Liver (tissue), 3 donors: Measurements from ENCODE around the gene POGK.

Experiments
- EGR1 ChIP-seq, 2 donors: IDR thresholded peaks; 2 replicates each; pipeline ENCODE4 v1.6.1; 2016 to 2018; ENCODE audit warnings: antibody characterized with exemption in 2 of 2, low read depth in 2 of 2
- FOXA1 ChIP-seq: IDR thresholded peaks from 2 replicates; pipeline ENCODE4 v1.6.1; 2016; ENCODE audit warnings: antibody characterized with exemption
- GABPA ChIP-seq, 2 donors: IDR thresholded peaks in 1 of 2; conservative IDR thresholded peaks in 1 of 2; 2 replicates each; pipeline ENCODE4 v1.6.1; 2016; ENCODE audit warnings: antibody characterized with exemption in 2 of 2, mild to moderate bottlenecking in 1 of 2, moderate library complexity in 1 of 2
- HNF4A ChIP-seq, 2 donors: conservative IDR thresholded peaks; 2 replicates each; pipeline ENCODE4 v1.6.1; 2016; ENCODE audit warnings: antibody characterized with exemption in 2 of 2, mild to moderate bottlenecking in 2 of 2
- HNF4G ChIP-seq: IDR thresholded peaks from 2 replicates; pipeline ENCODE4 v1.6.1; 2016; ENCODE audit warnings: antibody characterized with exemption
- JUND ChIP-seq, 2 donors: IDR thresholded peaks; 2 replicates each; pipeline ENCODE4 v1.6.1; 2016; ENCODE audit warnings: antibody characterized with exemption in 2 of 2
- MAX ChIP-seq: IDR thresholded peaks from 2 replicates; pipeline ENCODE4 v1.6.1; 2016; ENCODE audit warnings: antibody characterized with exemption
- NR2F2 ChIP-seq: IDR thresholded peaks from 2 replicates; pipeline ENCODE4 v1.6.1; 2016; ENCODE audit warnings: antibody characterized with exemption
- SP1 ChIP-seq: IDR thresholded peaks from 2 replicates; pipeline ENCODE4 v1.6.1; 2018; ENCODE audit warnings: antibody characterized with exemption, mild to moderate bottlenecking
- TAF1 ChIP-seq: conservative IDR thresholded peaks from 2 replicates; pipeline ENCODE4 v1.6.1; 2016; ENCODE audit warnings: antibody characterized with exemption, mild to moderate bottlenecking
- ZBTB33 ChIP-seq: IDR thresholded peaks from 2 replicates; pipeline ENCODE4 v1.6.1; 2016; ENCODE audit warnings: antibody characterized with exemption
- TF ChIP-seq, protein P1 (sequence below): IDR thresholded peaks from 2 replicates; pipeline ENCODE4 v1.6.1; 2016; ENCODE audit warnings: antibody characterized with exemption, mild to moderate bottlenecking
- TF ChIP-seq, protein P2 (sequence below): fragments of 150-350 bp; IDR thresholded peaks from 2 replicates; pipeline ENCODE4 v1.5.1; 2017; ENCODE audit warnings: improper control_type of control experiment, low read depth, low read length; ENCODE audit not compliant: missing input control
- TF ChIP-seq, protein P3 (sequence below): IDR thresholded peaks from 2 replicates; pipeline ENCODE4 v1.6.1; 2016; ENCODE audit warnings: antibody characterized with exemption
- donor health status: healthy.
- donor health status: healthy.

DNA sequence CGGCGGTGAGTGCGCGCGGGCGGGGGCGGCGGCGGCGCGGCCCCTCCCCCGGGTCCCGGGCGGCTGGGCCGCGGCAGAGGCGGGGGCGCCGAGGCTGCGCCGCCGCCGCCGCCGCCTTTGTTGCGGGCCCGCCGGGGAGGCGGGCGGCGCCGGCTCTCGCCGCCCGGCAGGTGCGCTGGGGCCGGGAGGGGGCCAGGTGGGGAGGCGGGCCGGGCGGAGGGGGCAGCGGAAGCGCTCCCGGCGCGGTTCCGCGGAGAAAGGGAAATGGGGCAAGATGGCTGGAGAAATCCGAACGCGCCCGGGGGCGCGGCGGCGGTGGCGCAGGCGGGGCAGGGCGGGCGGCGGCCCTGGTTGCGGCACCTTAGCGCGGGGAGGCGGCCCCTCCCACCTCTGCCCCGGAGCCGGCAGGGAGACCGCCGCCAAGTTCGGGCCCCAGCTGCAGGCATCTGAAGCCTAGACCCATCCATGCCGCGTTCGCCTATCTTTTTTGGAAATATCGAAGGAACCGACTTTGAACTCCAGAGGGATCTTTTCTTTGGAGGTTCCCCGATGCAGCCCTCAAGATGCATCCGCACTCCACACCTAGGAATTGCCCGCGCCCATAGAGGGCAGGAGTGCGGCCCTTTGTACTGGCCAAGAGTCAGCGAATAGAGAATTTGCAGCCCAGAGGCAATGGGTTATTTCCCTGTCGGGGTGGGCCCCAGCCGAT is 479 bp downstream of the POGK start:
- TF ChIP-seq, protein P1, sequence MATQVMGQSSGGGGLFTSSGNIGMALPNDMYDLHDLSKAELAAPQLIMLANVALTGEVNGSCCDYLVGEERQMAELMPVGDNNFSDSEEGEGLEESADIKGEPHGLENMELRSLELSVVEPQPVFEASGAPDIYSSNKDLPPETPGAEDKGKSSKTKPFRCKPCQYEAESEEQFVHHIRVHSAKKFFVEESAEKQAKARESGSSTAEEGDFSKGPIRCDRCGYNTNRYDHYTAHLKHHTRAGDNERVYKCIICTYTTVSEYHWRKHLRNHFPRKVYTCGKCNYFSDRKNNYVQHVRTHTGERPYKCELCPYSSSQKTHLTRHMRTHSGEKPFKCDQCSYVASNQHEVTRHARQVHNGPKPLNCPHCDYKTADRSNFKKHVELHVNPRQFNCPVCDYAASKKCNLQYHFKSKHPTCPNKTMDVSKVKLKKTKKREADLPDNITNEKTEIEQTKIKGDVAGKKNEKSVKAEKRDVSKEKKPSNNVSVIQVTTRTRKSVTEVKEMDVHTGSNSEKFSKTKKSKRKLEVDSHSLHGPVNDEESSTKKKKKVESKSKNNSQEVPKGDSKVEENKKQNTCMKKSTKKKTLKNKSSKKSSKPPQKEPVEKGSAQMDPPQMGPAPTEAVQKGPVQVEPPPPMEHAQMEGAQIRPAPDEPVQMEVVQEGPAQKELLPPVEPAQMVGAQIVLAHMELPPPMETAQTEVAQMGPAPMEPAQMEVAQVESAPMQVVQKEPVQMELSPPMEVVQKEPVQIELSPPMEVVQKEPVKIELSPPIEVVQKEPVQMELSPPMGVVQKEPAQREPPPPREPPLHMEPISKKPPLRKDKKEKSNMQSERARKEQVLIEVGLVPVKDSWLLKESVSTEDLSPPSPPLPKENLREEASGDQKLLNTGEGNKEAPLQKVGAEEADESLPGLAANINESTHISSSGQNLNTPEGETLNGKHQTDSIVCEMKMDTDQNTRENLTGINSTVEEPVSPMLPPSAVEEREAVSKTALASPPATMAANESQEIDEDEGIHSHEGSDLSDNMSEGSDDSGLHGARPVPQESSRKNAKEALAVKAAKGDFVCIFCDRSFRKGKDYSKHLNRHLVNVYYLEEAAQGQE: no peak
- TF ChIP-seq, protein P2, sequence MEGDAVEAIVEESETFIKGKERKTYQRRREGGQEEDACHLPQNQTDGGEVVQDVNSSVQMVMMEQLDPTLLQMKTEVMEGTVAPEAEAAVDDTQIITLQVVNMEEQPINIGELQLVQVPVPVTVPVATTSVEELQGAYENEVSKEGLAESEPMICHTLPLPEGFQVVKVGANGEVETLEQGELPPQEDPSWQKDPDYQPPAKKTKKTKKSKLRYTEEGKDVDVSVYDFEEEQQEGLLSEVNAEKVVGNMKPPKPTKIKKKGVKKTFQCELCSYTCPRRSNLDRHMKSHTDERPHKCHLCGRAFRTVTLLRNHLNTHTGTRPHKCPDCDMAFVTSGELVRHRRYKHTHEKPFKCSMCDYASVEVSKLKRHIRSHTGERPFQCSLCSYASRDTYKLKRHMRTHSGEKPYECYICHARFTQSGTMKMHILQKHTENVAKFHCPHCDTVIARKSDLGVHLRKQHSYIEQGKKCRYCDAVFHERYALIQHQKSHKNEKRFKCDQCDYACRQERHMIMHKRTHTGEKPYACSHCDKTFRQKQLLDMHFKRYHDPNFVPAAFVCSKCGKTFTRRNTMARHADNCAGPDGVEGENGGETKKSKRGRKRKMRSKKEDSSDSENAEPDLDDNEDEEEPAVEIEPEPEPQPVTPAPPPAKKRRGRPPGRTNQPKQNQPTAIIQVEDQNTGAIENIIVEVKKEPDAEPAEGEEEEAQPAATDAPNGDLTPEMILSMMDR: no peak
- no peak for TF ChIP-seq NR2F2
- TF ChIP-seq TAF1: no peak
- TF ChIP-seq, protein P3, sequence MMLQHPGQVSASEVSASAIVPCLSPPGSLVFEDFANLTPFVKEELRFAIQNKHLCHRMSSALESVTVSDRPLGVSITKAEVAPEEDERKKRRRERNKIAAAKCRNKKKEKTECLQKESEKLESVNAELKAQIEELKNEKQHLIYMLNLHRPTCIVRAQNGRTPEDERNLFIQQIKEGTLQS: no peak
- no peak for TF ChIP-seq HNF4G
- TF ChIP-seq JUND (IDR thresholded peaks at IDR 0.05): no peak
- TF ChIP-seq ZBTB33: no peak
- no peak for TF ChIP-seq EGR1 (IDR thresholded peaks at IDR 0.05; ENCODE audit: low read depth in 2 of 2)
- TF ChIP-seq GABPA (IDR thresholded peaks at IDR 0.05 in 1 of 2, conservative IDR thresholded peaks at IDR 0.05 in 1 of 2): no peak
- TF ChIP-seq SP1: no peak
- TF ChIP-seq MAX: no peak
- no peak for TF ChIP-seq HNF4A (conservative IDR thresholded peaks at IDR 0.05)
- TF ChIP-seq FOXA1: no peak
